GM23338 (cell line): ENCODE data around the gene HPS4. TPM values are rescaled to one million over a fixed set of nuclear protein-coding genes. Genes with fewer than 3 reads are reported as not detected.

Experiments used
- ATAC-seq: fragments of 200-7000 bp; cut with Tn5 transposase; 3 replicates; pipeline ENCODE4 v1.9.1; 2020
- DNase-seq: peaks from one replicate; pipeline ENCODE4 v3.0.0-alpha.2; 2015; ENCODE audit warnings: low spot score
- H2AFZ ChIP-seq: fragments of 200-600 bp; sonication (generic); 2 replicates; pipeline ENCODE4 v1.8.0; 2016; ENCODE audit warnings: antibody characterized with exemption, mild to moderate bottlenecking, moderate library complexity
- H3F3A ChIP-seq: fragments of 200-600 bp; sonication (generic); replicated peaks from 2 replicates; pipeline ENCODE4 v1.8.0; 2017; ENCODE audit warnings: antibody characterized with exemption, mixed run types, low read depth
- H3K27ac ChIP-seq: fragments of 200-600 bp; sonication (generic); 2 replicates; pipeline ENCODE4 v1.6.1; 2016; ENCODE audit warnings: low read depth
- H3K27me3 ChIP-seq: fragments of 200-600 bp; sonication (generic); 2 replicates; pipeline ENCODE4 v1.8.0; 2016; ENCODE audit warnings: mild to moderate bottlenecking, mixed run types, moderate library complexity; ENCODE audit not compliant: insufficient read depth
- H3K36me3 ChIP-seq: fragments of 200-600 bp; sonication (generic); 2 replicates; pipeline ENCODE4 v1.8.0; 2016; ENCODE audit warnings: mild to moderate bottlenecking; ENCODE audit not compliant: insufficient read depth
- H3K4me1 ChIP-seq: fragments of 200-600 bp; sonication (generic); 2 replicates; pipeline ENCODE4 v1.8.0; 2016; ENCODE audit warnings: mild to moderate bottlenecking, moderate library complexity; ENCODE audit not compliant: insufficient read depth
- H3K4me2 ChIP-seq: fragments of 200-600 bp; sonication (generic); 2 replicates; pipeline ENCODE4 v1.7.1; 2017; ENCODE audit warnings: mixed run types
- H3K4me3 ChIP-seq: fragments of 200-600 bp; sonication (generic); 2 replicates; pipeline ENCODE4 v1.6.1; 2016; ENCODE audit warnings: mixed run types
- H3K79me2 ChIP-seq: fragments of 200-600 bp; sonication (generic); replicated peaks from 2 replicates; pipeline ENCODE4 v1.8.0; 2017; ENCODE audit warnings: mild to moderate bottlenecking; ENCODE audit not compliant: insufficient read depth
- H3K9me2 ChIP-seq: fragments of 200-600 bp; sonication (generic); 2 replicates; pipeline ENCODE4 v1.8.0; 2017; ENCODE audit not compliant: insufficient read depth
- H4K20me1 ChIP-seq: fragments of 200-600 bp; sonication (generic); replicated peaks from 2 replicates; pipeline ENCODE4 v1.8.0; 2017; ENCODE audit warnings: mild to moderate bottlenecking; ENCODE audit not compliant: insufficient read depth
- H3K27ac Mint-ChIP-seq: 2 replicates; pipeline ENCODE4 v1.8.0; 2020; ENCODE audit warnings: inconsistent platforms, mild to moderate bottlenecking, moderate library complexity, mixed read lengths
- H3K27me3 Mint-ChIP-seq: 3 replicates; pipeline ENCODE4 v1.8.0; 2022; ENCODE audit warnings: low read depth, mild to moderate bottlenecking, moderate library complexity, mixed read lengths, inconsistent platforms; ENCODE audit not compliant: insufficient read depth, poor library complexity
- H3K36me3 Mint-ChIP-seq: 3 replicates; pipeline ENCODE4 v1.8.0; 2021; ENCODE audit warnings: low read depth, mild to moderate bottlenecking, inconsistent platforms, moderate library complexity, mixed read lengths
- H3K4me1 Mint-ChIP-seq: 3 replicates; pipeline ENCODE4 v1.8.0; 2020; ENCODE audit warnings: mild to moderate bottlenecking, inconsistent platforms, mixed read lengths
- H3K4me3 Mint-ChIP-seq: 3 replicates; pipeline ENCODE4 v1.8.0; 2021; ENCODE audit warnings: moderate library complexity, mild to moderate bottlenecking, inconsistent platforms, mixed read lengths
- H3K9me3 Mint-ChIP-seq: 3 replicates; pipeline ENCODE4 v1.8.0; 2020; ENCODE audit warnings: moderate library complexity, mild to moderate bottlenecking, inconsistent platforms, mixed read lengths
- CREB1 ChIP-seq: fragments of 250-450 bp; sonication (Bioruptor Pico); IDR thresholded peaks from 2 replicates; pipeline ENCODE4 v1.5.0; 2020; ENCODE audit warnings: low read depth, mild to moderate bottlenecking, moderate library complexity
- EZH2 ChIP-seq: fragments of 200-600 bp; sonication (generic); IDR thresholded peaks from one replicate; pipeline ENCODE4 v1.8.0; 2017; ENCODE audit warnings: antibody characterized with exemption, mild to moderate bottlenecking, low read depth; ENCODE audit not compliant: unreplicated experiment
- EZH2phosphoT487 ChIP-seq: fragments of 200-600 bp; sonication (generic); IDR thresholded peaks from one replicate; pipeline ENCODE4 v1.8.1; 2018; ENCODE audit warnings: antibody characterized with exemption; ENCODE audit not compliant: unreplicated experiment
- JUNB ChIP-seq: IDR thresholded peaks from one replicate; pipeline ENCODE4 v1.6.1; 2016; ENCODE audit warnings: antibody characterized with exemption; ENCODE audit not compliant: unreplicated experiment
- NANOG ChIP-seq: IDR thresholded peaks from 2 replicates; pipeline ENCODE4 v1.6.1; 2016; ENCODE audit warnings: antibody characterized with exemption, borderline replicate concordance
- POLR2AphosphoS5 ChIP-seq: IDR thresholded peaks from 2 replicates; pipeline ENCODE4 v1.6.1; 2016; ENCODE audit warnings: antibody characterized with exemption, low read depth
- STAT1 ChIP-seq: IDR thresholded peaks from one replicate; pipeline ENCODE4 v1.6.1; 2016; ENCODE audit warnings: antibody characterized with exemption; ENCODE audit not compliant: unreplicated experiment
- ZNF114 ChIP-seq: fragments of 250-450 bp; sonication (Bioruptor Pico); IDR thresholded peaks from 2 replicates; pipeline ENCODE4 v1.5.0; 2020; ENCODE audit warnings: mild to moderate bottlenecking, moderate library complexity
- ZNF331 ChIP-seq: fragments of 250-450 bp; sonication (Bioruptor Pico); IDR thresholded peaks from 2 replicates; pipeline ENCODE4 v1.5.0; 2020; ENCODE audit warnings: low read depth, mild to moderate bottlenecking, moderate library complexity
- polyA plus RNA-seq: library from polyadenylated mRNA; unstranded; fragments of >200 nt; fragmentation: Nextera tagmentation; extraction: Ambion mirVana; gene quantifications from 2 replicates; pipeline ENCODE4 v1.2.1, GENCODE V29; 2016
- total RNA-seq: library from RNA; depleted of rRNA; stranded (reverse); fragments of >200 nt; shearing (Covaris generic); gene quantifications from 2 replicates; pipeline ENCODE4 v1.2.3, GENCODE V29; 2014
- TF ChIP-seq, protein P1 (sequence below), 2 experiments: fragments of 200-600 bp in 1 of 2; sonication (generic) in 1 of 2; conservative IDR thresholded peaks; 2 replicates each; pipeline versions ENCODE4 v1.5.1 to v1.6.1; 2016 to 2017; ENCODE audit warnings: antibody characterized with exemption in 2 of 2, low read depth in 2 of 2, mild to moderate bottlenecking in 2 of 2, moderate library complexity in 1 of 2
- TF ChIP-seq, protein P2 (sequence below): IDR thresholded peaks from one replicate; pipeline ENCODE4 v1.6.1; 2018; ENCODE audit warnings: antibody characterized with exemption; ENCODE audit not compliant: unreplicated experiment
- TF ChIP-seq, protein P3 (sequence below): fragments of 250-450 bp; sonication (Bioruptor Pico); IDR thresholded peaks from 2 replicates; pipeline ENCODE4 v1.5.0; 2020; ENCODE audit warnings: mild to moderate bottlenecking, moderate library complexity

The HPS4 gene
- total and polyA plus RNA-seq, 2 experiments from 2014 or later: 20.3 to 49.4 TPM

DNA sequence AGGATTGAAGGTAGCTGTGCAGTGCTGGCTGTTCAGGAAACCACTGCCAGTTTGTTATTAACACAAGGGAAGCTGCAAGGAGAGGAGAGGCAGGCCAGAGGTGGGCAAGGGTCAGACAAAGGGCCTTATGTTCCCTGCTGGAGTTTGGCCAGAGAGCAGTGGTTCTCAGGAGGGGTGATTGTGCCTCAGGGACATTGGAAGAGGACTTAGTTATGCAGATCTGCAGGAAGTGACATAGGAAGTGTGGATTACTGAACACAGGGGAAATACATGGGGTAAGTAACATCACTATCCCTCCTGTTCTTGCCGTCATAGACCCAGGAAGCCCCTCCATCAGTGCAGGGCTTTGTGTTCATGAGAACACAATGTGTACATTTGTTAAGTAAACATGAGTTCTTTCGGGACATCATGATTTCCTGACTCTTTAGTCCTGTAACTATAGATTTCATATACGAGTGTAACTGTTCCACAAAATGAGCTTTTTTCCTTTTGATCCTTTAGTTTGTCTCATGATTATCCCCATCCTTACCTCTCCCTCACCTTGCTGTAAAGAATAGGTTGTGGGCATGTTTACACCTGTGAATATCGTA is 6.0 kb upstream of the HPS4 start (continued):
- TF ChIP-seq, protein P1, sequence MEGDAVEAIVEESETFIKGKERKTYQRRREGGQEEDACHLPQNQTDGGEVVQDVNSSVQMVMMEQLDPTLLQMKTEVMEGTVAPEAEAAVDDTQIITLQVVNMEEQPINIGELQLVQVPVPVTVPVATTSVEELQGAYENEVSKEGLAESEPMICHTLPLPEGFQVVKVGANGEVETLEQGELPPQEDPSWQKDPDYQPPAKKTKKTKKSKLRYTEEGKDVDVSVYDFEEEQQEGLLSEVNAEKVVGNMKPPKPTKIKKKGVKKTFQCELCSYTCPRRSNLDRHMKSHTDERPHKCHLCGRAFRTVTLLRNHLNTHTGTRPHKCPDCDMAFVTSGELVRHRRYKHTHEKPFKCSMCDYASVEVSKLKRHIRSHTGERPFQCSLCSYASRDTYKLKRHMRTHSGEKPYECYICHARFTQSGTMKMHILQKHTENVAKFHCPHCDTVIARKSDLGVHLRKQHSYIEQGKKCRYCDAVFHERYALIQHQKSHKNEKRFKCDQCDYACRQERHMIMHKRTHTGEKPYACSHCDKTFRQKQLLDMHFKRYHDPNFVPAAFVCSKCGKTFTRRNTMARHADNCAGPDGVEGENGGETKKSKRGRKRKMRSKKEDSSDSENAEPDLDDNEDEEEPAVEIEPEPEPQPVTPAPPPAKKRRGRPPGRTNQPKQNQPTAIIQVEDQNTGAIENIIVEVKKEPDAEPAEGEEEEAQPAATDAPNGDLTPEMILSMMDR (conservative IDR thresholded peaks at IDR 0.05; ENCODE audit: low read depth in 2 of 2): no peak
- TF ChIP-seq JUNB (no peak), STAT1 (no peak)

DNA sequence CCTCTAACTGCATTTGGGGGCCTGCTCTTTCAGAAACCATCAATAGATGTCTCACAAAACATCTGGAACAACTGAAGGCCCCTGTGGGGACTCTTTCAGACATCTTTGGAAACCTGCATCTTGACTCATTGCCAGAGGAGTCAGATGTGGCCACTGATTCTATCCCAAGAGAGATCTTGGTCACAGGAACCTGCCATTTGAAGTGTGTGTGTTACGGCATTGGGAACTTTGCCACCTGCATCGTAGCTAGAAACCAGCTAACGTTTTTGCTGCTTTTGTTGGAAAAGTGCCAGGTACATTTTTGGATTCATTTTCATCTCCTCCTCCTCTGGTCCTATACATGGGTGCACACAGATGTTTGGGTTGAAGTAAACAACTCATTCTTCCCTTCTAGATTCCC is 4.4 kb upstream of the HPS4 start:
- H3K4me3 ChIP-seq: no peak overlapping the region
- Mint-ChIP-seq H3K4me1 (peaks cover 13% of the 10 kb centered on the region), H3K27ac (no peak overlapping the region), H3K4me3 (no peak overlapping the region), H3K36me3 (peaks cover 48% of the 10 kb centered on the region), H3K27me3 (peaks cover 2% of the 10 kb centered on the region), H3K9me3 (0 out of 3 replicates have a peak, but pooled peaks cover 2% of the 10 kb centered on the region)
- H3K36me3 ChIP-seq: peaks cover 44% of the 10 kb centered on the region
- no peak for ATAC-seq
- H4K20me1 ChIP-seq: peaks cover 8% of the 10 kb centered on the region; the same call in 1 of the 2 replicates
- H3K9me2 ChIP-seq: no peaks in the 10 kb centered on the region
- H3K27ac ChIP-seq: no peak overlapping the region
- no peak overlapping the region for H3K4me2 ChIP-seq
- peaks cover 42% of the 10 kb centered on the region for H3F3A ChIP-seq
- H2AFZ ChIP-seq: no peak overlapping the region
- peaks cover 33% of the 10 kb centered on the region for H3K79me2 ChIP-seq
- H3K27me3 ChIP-seq: no peaks in the 10 kb centered on the region
- no peak for DNase-seq
- peaks cover 7% of the 10 kb centered on the region; the same call in 1 of the 2 replicates for H3K4me1 ChIP-seq
- no peak for TF ChIP-seq CREB1 (CRISPR knock-in tag)
- TF ChIP-seq, protein P2, sequence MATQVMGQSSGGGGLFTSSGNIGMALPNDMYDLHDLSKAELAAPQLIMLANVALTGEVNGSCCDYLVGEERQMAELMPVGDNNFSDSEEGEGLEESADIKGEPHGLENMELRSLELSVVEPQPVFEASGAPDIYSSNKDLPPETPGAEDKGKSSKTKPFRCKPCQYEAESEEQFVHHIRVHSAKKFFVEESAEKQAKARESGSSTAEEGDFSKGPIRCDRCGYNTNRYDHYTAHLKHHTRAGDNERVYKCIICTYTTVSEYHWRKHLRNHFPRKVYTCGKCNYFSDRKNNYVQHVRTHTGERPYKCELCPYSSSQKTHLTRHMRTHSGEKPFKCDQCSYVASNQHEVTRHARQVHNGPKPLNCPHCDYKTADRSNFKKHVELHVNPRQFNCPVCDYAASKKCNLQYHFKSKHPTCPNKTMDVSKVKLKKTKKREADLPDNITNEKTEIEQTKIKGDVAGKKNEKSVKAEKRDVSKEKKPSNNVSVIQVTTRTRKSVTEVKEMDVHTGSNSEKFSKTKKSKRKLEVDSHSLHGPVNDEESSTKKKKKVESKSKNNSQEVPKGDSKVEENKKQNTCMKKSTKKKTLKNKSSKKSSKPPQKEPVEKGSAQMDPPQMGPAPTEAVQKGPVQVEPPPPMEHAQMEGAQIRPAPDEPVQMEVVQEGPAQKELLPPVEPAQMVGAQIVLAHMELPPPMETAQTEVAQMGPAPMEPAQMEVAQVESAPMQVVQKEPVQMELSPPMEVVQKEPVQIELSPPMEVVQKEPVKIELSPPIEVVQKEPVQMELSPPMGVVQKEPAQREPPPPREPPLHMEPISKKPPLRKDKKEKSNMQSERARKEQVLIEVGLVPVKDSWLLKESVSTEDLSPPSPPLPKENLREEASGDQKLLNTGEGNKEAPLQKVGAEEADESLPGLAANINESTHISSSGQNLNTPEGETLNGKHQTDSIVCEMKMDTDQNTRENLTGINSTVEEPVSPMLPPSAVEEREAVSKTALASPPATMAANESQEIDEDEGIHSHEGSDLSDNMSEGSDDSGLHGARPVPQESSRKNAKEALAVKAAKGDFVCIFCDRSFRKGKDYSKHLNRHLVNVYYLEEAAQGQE: no peak
- TF ChIP-seq, protein P3, sequence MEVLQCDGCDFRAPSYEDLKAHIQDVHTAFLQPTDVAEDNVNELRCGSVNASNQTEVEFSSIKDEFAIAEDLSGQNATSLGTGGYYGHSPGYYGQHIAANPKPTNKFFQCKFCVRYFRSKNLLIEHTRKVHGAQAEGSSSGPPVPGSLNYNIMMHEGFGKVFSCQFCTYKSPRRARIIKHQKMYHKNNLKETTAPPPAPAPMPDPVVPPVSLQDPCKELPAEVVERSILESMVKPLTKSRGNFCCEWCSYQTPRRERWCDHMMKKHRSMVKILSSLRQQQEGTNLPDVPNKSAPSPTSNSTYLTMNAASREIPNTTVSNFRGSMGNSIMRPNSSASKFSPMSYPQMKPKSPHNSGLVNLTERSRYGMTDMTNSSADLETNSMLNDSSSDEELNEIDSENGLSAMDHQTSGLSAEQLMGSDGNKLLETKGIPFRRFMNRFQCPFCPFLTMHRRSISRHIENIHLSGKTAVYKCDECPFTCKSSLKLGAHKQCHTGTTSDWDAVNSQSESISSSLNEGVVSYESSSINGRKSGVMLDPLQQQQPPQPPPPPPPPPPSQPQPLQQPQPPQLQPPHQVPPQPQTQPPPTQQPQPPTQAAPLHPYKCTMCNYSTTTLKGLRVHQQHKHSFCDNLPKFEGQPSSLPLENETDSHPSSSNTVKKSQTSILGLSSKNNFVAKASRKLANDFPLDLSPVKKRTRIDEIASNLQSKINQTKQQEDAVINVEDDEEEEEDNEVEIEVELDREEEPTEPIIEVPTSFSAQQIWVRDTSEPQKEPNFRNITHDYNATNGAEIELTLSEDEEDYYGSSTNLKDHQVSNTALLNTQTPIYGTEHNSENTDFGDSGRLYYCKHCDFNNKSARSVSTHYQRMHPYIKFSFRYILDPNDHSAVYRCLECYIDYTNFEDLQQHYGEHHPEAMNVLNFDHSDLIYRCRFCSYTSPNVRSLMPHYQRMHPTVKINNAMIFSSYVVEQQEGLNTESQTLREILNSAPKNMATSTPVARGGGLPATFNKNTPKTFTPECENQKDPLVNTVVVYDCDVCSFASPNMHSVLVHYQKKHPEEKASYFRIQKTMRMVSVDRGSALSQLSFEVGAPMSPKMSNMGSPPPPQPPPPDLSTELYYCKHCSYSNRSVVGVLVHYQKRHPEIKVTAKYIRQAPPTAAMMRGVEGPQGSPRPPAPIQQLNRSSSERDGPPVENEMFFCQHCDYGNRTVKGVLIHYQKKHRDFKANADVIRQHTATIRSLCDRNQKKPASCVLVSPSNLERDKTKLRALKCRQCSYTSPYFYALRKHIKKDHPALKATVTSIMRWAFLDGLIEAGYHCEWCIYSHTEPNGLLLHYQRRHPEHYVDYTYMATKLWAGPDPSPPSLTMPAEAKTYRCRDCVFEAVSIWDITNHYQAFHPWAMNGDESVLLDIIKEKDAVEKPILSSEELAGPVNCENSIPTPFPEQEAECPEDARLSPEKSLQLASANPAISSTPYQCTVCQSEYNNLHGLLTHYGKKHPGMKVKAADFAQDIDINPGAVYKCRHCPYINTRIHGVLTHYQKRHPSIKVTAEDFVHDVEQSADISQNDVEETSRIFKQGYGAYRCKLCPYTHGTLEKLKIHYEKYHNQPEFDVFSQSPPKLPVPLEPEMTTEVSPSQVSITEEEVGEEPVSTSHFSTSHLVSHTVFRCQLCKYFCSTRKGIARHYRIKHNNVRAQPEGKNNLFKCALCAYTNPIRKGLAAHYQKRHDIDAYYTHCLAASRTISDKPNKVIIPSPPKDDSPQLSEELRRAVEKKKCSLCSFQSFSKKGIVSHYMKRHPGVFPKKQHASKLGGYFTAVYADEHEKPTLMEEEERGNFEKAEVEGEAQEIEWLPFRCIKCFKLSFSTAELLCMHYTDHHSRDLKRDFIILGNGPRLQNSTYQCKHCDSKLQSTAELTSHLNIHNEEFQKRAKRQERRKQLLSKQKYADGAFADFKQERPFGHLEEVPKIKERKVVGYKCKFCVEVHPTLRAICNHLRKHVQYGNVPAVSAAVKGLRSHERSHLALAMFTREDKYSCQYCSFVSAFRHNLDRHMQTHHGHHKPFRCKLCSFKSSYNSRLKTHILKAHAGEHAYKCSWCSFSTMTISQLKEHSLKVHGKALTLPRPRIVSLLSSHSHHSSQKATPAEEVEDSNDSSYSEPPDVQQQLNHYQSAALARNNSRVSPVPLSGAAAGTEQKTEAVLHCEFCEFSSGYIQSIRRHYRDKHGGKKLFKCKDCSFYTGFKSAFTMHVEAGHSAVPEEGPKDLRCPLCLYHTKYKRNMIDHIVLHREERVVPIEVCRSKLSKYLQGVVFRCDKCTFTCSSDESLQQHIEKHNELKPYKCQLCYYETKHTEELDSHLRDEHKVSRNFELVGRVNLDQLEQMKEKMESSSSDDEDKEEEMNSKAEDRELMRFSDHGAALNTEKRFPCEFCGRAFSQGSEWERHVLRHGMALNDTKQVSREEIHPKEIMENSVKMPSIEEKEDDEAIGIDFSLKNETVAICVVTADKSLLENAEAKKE: no peak
- no peak for TF ChIP-seq ZNF331 (CRISPR knock-in tag)
- TF ChIP-seq EZH2: no peak
- TF ChIP-seq POLR2AphosphoS5: no peak
- TF ChIP-seq ZNF114 (CRISPR knock-in tag): no peak
- no peak for TF ChIP-seq JUNB
- TF ChIP-seq NANOG: no peak
- TF ChIP-seq EZH2phosphoT487: no peak
